GM19395 (cell line): Measurements from ENCODE around the gene ZACN.

Source experiments
- ATAC-seq: cut with Tn5 transposase; IDR thresholded peaks from one replicate; pipeline ENCODE4 v1.9.1; 2021; ENCODE audit warnings: mild to moderate bottlenecking, moderate library complexity; ENCODE audit not compliant: unreplicated experiment

Gene ZACN

GRCh38 chr17:76080768-76081287 is 1.8 kb downstream of the ZACN start:
- ATAC-seq: no peak

GRCh38 chr17:76081295-76082210 is 2.6 kb downstream of the ZACN start:
- no peak for ATAC-seq

GRCh38 chr17:76082326-76083251 is 3.6 kb downstream of the ZACN start:
- ATAC-seq: no peak

DNA sequence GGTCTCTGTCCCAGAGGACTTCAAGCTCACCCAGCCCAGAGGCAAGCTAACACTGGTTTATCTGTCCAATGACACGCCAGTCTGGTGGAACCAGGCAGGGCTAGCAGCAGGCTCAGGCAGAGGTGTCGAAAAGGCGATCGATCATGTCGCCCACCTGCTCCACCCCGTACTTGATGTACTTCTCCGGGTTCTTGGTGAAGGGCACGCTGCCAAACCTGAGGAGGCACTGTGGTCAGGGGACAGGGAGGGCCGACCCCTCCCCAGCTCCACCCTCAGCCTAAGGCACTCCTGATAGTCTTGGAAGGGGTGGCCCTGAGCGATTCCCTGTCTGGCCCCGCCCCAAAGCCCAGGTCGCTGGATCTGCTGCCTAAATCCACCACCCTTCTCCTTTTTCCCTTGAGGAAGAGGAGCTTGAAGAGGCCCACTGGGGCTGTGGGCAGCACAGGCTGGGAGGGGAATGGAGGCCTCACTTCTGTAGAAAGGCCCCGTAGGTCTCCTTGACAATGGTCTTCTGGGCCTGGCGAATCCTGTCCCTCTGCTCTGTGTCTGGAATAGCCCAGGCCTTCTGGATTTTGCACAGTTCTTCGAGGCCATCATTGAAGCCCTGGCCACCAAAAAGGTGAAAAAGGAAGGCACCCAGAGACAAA is 4.7 kb downstream of the ZACN start:
- no peak for ATAC-seq

DNA sequence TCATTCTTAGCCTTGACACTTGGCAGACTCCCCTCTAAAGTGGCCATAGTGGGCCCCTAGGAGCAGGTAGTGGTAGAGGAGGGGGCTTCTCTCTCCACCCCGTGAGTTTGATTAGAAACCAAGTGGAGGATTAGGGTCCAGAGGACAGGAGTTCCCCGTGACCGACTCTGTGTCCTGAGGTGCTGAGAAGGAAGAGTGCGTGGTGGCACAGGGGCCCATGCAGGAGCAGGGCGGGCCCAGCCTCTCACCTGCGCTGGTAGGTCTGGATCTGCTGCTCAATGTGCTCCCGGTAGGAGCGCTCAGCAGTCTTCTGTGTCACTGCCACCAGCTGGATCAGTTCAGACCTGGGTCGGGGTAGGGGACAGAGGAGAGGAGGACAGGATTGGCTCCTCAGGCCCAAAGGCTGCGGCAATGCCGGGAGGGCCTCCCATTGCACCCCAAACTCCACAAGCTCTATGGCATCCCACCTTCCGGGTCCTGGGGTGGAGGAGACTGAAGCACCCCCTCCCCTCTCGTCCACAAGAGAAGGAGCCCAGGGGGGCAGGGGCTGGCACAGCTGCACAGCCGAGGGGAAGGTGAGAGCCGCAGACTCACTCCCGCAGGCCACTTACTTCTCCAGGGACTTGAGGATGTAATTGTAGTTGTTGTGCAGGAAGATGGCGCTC is 6.2 kb downstream of the ZACN start:
- no peak for ATAC-seq

- no peak for ATAC-seq
These were observed 6.9 kb downstream of the ZACN start for GRCh38 chr17:76085731-76086366.

GRCh38 chr17:76086384-76086783 is 7.4 kb downstream of the ZACN start:
- ATAC-seq: no peak

GRCh38 chr17:76087531-76087930 is 8.5 kb downstream of the ZACN start:
- no peak for ATAC-seq

- no peak for ATAC-seq
These were observed 9.3 kb downstream of the ZACN start for GRCh38 chr17:76088041-76088867.

- no peak for ATAC-seq
These were observed 10.0 kb downstream of the ZACN start for GRCh38 chr17:76088868-76089576.

DNA sequence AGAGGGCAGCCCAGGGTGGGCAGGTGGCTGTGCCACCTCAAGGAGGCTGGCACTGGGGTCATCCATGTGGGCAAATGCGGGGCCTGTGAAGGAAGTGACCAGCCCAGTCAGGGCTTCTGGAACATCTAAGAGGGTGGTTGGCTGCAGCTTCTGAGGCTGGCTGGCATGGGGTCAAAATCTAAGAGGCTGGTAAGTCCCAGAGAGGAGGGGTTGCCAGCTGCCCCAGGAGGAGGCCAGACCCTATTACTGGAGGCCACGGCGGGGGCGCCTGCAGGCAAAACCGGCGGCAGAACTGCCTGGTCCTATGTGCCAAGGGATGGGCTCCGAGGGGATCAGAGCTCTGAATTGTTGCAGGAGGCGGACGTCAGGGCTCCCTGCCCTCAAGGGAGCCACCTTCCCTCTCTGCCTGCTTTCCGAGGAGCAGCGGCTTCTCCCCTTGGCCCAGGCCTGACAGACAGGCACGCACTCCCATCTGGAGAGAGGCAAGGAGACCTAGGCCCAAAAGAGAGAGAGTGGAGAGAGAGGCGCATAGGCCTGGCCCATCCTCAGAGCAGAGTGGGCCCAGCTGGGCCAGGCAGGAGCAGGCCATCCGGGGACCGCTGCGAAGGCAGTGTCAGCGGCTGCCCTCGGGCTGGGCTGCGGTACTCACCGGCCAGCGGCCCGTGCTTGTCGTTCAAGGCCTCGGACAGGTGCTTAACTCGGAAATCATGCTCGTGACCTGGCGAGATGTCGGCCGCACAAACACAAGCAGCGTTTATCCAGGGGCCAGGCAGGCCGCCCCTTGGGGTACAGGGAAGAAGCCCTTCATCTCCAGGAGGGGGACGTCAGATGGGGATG is 10.9 kb downstream of the ZACN start:
- ATAC-seq: no peak

DNA sequence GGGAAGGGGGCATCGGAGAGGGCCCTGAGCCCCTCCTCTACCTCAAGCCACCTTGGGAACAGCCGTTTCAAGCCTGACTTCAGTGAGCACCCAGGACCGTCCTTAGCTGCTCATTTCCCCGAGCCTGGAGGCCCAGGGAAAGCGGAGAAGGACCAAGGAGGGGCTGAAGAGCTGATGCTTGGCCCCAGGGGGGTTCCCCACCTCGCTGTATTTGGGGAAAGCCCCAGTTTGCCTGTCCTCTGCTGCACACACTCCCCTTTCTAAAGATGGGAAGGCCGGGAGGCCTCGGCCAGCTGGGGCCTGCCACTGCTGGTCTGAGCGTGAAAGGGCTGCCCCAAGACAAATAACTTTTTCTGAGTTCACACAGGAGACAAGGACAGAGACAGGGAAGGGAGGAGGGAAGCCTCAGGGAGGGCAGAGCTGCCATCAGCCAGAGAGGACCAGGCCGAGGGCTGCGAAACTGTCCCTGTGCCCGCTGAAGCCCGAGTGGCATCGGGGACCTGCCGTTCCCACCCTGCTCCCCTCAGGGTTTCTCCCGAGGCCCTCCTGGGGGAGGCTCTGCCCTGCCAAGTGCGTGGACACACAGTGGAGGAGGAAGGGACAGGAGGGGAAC is 11.6 kb downstream of the ZACN start:
- ATAC-seq: no peak

DNA sequence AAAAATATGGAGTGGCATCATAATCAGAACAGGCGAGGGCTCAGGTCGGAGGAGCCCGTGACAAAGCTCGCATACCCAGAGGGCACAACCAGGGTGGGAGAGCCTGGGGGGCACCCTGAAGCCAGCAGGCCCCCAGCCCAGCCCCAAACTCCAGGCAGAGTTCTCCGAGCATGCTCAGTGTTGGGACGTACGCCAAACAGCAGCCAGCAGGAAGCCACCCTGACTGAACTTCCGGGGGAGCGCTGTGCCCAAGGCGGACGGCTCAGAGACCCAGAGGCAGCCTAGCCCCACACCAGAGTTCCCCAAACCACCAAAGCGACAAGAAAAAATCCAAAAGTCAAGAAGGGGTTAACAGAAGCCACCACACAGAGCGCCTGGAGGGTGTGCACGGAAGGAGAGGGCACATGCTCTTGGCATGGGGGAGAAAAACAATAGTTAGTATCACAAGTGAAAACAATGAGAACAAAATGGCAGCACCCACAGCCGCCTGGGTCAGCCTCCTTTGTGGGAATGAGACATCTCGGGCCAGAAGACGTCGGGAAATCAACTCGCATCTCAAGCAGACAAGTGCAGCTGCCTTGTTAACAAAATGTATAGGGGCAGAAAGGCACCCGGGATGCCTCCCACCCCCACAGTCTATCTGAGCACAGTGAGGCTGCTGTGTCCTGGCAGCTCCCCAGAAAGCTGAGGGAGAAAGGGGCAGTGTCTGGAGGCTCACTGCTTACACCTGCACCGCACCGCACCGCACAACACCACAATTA is 12.7 kb downstream of the ZACN start:
- no peak for ATAC-seq

GRCh38 chr17:76092526-76093413 is 13.8 kb downstream of the ZACN start:
- ATAC-seq: no peak

DNA sequence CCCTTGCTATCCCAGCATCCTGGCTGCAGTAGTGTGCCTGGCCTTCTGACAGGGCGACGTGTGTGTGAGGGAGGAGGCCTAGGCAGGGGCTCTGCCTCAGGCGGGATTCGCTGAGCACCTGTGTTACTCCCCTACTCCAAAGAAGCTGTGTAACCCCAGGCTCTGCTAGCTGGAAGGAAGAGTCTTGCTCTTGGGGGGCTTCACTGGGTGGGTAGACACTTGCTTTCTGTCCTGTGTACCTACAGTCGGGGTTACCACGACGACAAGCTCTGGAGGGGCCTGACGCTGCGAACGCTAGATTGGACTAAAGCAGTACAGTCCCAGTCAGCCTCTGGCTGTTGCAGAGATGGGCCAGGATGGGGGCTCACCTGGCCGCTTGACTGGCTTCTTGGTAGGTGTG is 15.1 kb downstream of the ZACN start:
- no peak for ATAC-seq
